Common myeloid progenitor, CD34-positive (primary cell): ENCODE results near the gene RASSF8.

Source experiments
- CTCF ChIA-PET: fragments of 350-600 bp; sonication (Branson Sonifier 250); formaldehyde crosslinking; loops from one replicate; lab custom pipeline; 2021; ENCODE audit warnings: antibody characterized with exemption; lab: Charles Lee
- POLR2A ChIA-PET: fragments of 350-600 bp; sonication (Branson Sonifier 250); formaldehyde crosslinking; loops from one replicate; lab custom pipeline; 2021; ENCODE audit warnings: antibody characterized with exemption; lab: Charles Lee
- DNase-seq, 3 donors: peaks; one replicate each; pipeline versions ENCODE4 v3.0.0 to v3.0.0-alpha.2; 2013
- H3K27ac ChIP-seq, 2 experiments: 1 replicate in 1 of 2; 2 replicates in 1 of 2; pipeline ENCODE4 v1.7.0; 2013; ENCODE audit warnings: inconsistent platforms in 2 of 2, low read length in 2 of 2, mild to moderate bottlenecking in 2 of 2, low read depth in 1 of 2, moderate library complexity in 1 of 2; ENCODE audit not compliant: severe bottlenecking in 2 of 2, insufficient read depth in 1 of 2, poor library complexity in 1 of 2
- H3K27me3 ChIP-seq, 5 experiments: replicated peaks in 2 of 5; 1 replicate in 3 of 5; 2 replicates in 2 of 5; pipeline versions ENCODE4 v1.6.1 to v1.7.0; 2013; ENCODE audit warnings: low read length in 4 of 5, mild to moderate bottlenecking in 2 of 5, moderate library complexity in 2 of 5, inconsistent platforms in 1 of 5; ENCODE audit not compliant: insufficient read depth in 5 of 5, control insufficient read depth in 4 of 5
- H3K36me3 ChIP-seq, 4 experiments: 1 replicate in 2 of 4; 2 replicates in 2 of 4; pipeline versions ENCODE4 v1.6.1 to v1.7.0; 2013; ENCODE audit warnings: low read length in 3 of 4, control low read depth in 1 of 4, mild to moderate bottlenecking in 1 of 4; ENCODE audit not compliant: control insufficient read depth in 4 of 4, insufficient read depth in 4 of 4
- H3K4me1 ChIP-seq, 4 experiments: 1 replicate in 3 of 4; 2 replicates in 1 of 4; pipeline versions ENCODE4 v1.6.1 to v1.7.1; 2013; ENCODE audit warnings: low read length in 3 of 4, mild to moderate bottlenecking in 3 of 4, control low read depth in 1 of 4, inconsistent platforms in 1 of 4, moderate library complexity in 1 of 4; ENCODE audit not compliant: control insufficient read depth in 4 of 4, insufficient read depth in 4 of 4; ENCODE audit errors: control extremely low read depth in 1 of 4
- H3K4me3 ChIP-seq, 7 experiments: 1 replicate in 4 of 7; 2 replicates in 3 of 7; pipeline versions ENCODE4 v1.5.1 to v1.7.0; 2013; ENCODE audit warnings: mild to moderate bottlenecking in 7 of 7, low read length in 6 of 7, moderate library complexity in 6 of 7, inconsistent platforms in 2 of 7, low read depth in 2 of 7, control low read depth in 1 of 7; ENCODE audit not compliant: insufficient read depth in 4 of 7, control insufficient read depth in 1 of 7; ENCODE audit errors: extremely low read depth in 1 of 7
- H3K9me3 ChIP-seq, 5 experiments: 1 replicate in 4 of 5; 2 replicates in 1 of 5; pipeline versions ENCODE4 v1.6.1 to v1.7.1; 2013; ENCODE audit warnings: low read length in 4 of 5, mild to moderate bottlenecking in 2 of 5, inconsistent platforms in 1 of 5, low read depth in 1 of 5, moderate library complexity in 1 of 5; ENCODE audit not compliant: control insufficient read depth in 4 of 5, insufficient read depth in 2 of 5; ENCODE audit errors: control extremely low read depth in 1 of 5
- WGBS: methylation state at CpG from one replicate; pipeline ENCODE4 v1.1.5; 2013; ENCODE audit not compliant: insufficient coverage; 5-methylcytosine and 5-hydroxymethylcytosine counted together

The RASSF8 gene

DNA sequence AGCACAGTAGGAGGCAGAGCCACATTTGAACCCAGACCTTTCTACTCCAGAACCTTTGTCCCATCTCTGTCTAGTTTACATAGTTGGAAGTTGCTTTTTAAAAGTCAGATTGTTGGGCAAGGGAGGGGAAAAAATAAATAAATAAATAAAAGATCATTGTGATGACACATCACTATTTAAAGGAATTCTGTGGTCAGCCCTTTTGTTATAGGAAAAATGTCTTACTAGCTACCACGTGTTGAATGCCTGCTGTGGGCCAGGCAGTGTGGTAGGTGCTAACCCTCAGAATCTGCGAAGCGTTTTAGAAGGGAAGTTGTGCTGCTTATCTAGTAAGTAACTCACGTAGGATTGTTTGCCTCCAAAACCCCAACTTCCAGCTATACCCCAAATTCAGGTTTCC is 104.1 kb downstream of the RASSF8 start:
- POLR2A ChIA-PET, result no interaction called here
- no peak overlapping the region for H3K4me3 ChIP-seq
- H3K27me3 ChIP-seq, result no peaks in the 10 kb centered on the region
- no peaks in the 10 kb centered on the region for H3K4me1 ChIP-seq
- H3K9me3 ChIP-seq, result no peaks in the 10 kb centered on the region
- peak in 1 of 3 donors; percentile 8 for DNase-seq
- no peak overlapping the region for H3K27ac ChIP-seq
- WGBS, result 14% methylated on average over 1 of the region's 4 CpGs
- peaks cover 0 to 4% (median 0%) of the 10 kb centered on the region in 4 experiments for H3K36me3 ChIP-seq
- CTCF ChIA-PET, result no interaction called here

- CTCF ChIA-PET, result interaction anchor here (0.7 kb wide), 1 partner anchor 629 kb away, joined by 3 read pairs; no protein-coding TSS in a partner anchor
Observed at GRCh38 chr12:26065451-26065850, 107.0 kb downstream of the RASSF8 start.

DNA sequence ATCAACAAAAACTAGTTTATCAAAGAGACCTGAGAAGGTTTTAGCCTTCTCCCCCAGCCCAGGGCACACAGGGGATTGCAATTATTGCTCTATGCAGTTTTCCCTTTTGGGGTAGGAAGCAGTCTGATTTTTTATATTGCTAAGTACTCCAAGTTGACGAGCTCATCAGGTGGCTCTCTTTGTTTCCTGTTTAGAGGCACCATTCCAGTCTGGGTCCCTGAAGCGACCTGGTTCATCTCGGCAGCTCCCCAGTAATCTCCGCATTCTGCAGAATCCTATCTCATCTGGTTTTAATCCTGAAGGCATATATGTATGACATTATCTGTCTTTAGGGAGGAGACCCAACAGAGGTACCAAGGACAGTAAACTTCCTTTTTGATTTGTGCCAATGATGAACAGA is 110.0 kb downstream of the RASSF8 start:
- WGBS, result 100% methylated on average over 2 of the region's 4 CpGs
- POLR2A ChIA-PET, result no interaction called here
- CTCF ChIA-PET, result no interaction called here

More at GRCh38 chr12:26065451-26065850, 107.0 kb downstream of the RASSF8 start:
- POLR2A ChIA-PET, result no interaction called here
- H3K9me3 ChIP-seq, result no peaks in the 10 kb centered on the region
- no peaks in the 10 kb centered on the region for H3K4me1 ChIP-seq
- H3K36me3 ChIP-seq, result no peaks in the 10 kb centered on the region
- DNase-seq, result no peak
- no peak overlapping the region for H3K4me3 ChIP-seq
- 100% methylated on average over 3 of the region's 5 CpGs for WGBS
- no peak overlapping the region for H3K27ac ChIP-seq
- H3K27me3 ChIP-seq, result no peaks in the 10 kb centered on the region

DNA sequence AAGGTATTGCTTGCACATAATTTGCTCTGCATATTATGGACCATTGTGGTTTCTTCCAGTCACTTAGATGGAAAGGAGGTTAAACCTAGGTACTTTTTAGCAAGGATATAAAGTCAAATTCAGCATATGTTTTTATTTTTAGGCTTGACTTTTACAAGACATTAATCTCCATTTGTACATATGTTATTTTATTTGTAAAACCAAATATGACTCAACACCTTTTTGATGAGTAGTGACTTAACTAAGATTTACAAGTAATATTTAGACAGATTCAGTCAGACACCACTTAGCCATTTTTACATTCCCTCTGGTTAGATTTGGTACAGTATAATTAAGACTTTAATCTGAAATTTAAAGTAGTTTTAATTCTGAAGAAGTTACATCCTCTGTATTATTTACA is 111.3 kb downstream of the RASSF8 start:
- Histone ChIP-seq H3K36me3 (no peaks in the 10 kb centered on the region), H3K4me1 (no peaks in the 10 kb centered on the region), H3K9me3 (no peaks in the 10 kb centered on the region), H3K27ac (no peak overlapping the region), H3K27me3 (no peaks in the 10 kb centered on the region), H3K4me3 (no peak overlapping the region)
- ChIA-PET CTCF (no interaction called here), POLR2A (no interaction called here)
- no peak for DNase-seq

More for the DNA sequence above, 110.0 kb downstream of the RASSF8 start:
- Histone ChIP-seq H3K4me3 (no peak overlapping the region), H3K4me1 (no peaks in the 10 kb centered on the region), H3K9me3 (no peaks in the 10 kb centered on the region), H3K36me3 (no peaks in the 10 kb centered on the region), H3K27ac (no peak overlapping the region), H3K27me3 (no peaks in the 10 kb centered on the region)
- no peak for DNase-seq

- Histone ChIP-seq H3K36me3 (no peaks in the 10 kb centered on the region), H3K4me1 (peaks cover 0 to 2% (median 0%) of the 10 kb centered on the region in 4 experiments), H3K4me3 (no peak overlapping the region), H3K27me3 (no peaks in the 10 kb centered on the region), H3K27ac (no peak overlapping the region), H3K9me3 (peaks cover 0 to 5% (median 1%) of the 10 kb centered on the region in 5 experiments)
- WGBS, result 100% methylated on average over 1 of the region's 2 CpGs
- ChIA-PET POLR2A (no interaction called here), CTCF (no interaction called here)
- DNase-seq, result no peak
Observed at GRCh38 chr12:26077915-26078702, 119.6 kb downstream of the RASSF8 start.

GRCh38 chr12:26080911-26081310 is 122.4 kb downstream of the RASSF8 start:
- POLR2A ChIA-PET, result no interaction called here

GRCh38 chr12:26086936-26087335 is 128.5 kb downstream of the RASSF8 start:
- H3K9me3 ChIP-seq, result peaks cover 0 to 4% (median under 1%) of the 10 kb centered on the region in 5 experiments
- no peaks in the 10 kb centered on the region for H3K4me1 ChIP-seq
- no peak for DNase-seq
- CTCF ChIA-PET, result no interaction called here
- POLR2A ChIA-PET, result no interaction called here
- no peaks in the 10 kb centered on the region for H3K27me3 ChIP-seq
- no peak overlapping the region for H3K4me3 ChIP-seq
- no CpG with 5 or more reads among the region's 1 CpG for WGBS
- H3K36me3 ChIP-seq, result no peaks in the 10 kb centered on the region
- H3K27ac ChIP-seq, result no peak overlapping the region

More at GRCh38 chr12:26080911-26081310, 122.4 kb downstream of the RASSF8 start:
- Histone ChIP-seq H3K9me3 (peaks cover 0 to 5% (median 4%) of the 10 kb centered on the region in 5 experiments), H3K36me3 (no peaks in the 10 kb centered on the region), H3K27me3 (no peaks in the 10 kb centered on the region), H3K4me3 (no peak overlapping the region), H3K4me1 (peaks cover 0 to 2% (median 0%) of the 10 kb centered on the region in 4 experiments), H3K27ac (no peak overlapping the region)
- CTCF ChIA-PET, result no interaction called here
- peak in 2 of 3 donors; percentile 21 to 37 for DNase-seq
- 89% methylated on average over 1 of the region's 1 CpG for WGBS
